ENCODE data around the gene CLTCL1. TPM values are rescaled to one million over a fixed set of nuclear protein-coding genes. Genes with fewer than 3 reads are reported as not detected.
"Not testable (repeated sequence)": the region's sequence is repeated elsewhere in the genome, so short reads cannot be mapped to it uniquely, and the experiment has no call there.

The CLTCL1 gene
- total RNA-seq, 1 experiment from 2014 or later: 7.5 TPM

- DNase-seq: no peak
Observed at GRCh38 chr22:19307872-19308271, 16.4 kb upstream of the CLTCL1 start.

DNA sequence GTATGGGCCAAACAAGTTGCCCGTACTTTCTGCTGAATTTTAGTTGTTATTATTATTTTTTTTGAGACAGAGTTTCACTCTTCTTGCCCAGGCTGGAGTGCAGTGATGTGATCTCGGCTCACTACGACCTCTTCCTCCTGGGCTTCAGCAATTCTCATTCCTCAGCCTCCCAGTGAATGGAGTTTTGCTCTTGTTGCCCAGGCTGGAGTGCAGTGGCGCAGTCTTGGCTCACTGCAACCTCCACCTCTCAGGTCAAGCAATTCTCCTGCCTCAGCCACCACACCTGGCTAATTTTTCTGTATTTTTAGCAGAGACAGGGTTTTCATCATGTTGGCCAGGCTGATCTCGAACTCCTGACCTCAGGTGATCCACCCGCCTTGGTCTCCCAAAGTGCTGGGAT, 15.0 kb upstream of the CLTCL1 start:
- DNase-seq; H3K4me1 ChIP-seq; H3K36me3 ChIP-seq; H3K9me3 ChIP-seq (replicated peaks); H3K27me3 ChIP-seq; H3K4me3 ChIP-seq; H3K27ac ChIP-seq: not testable (repeated sequence)

More at GRCh38 chr22:19307872-19308271, 16.4 kb upstream of the CLTCL1 start:
- Histone ChIP-seq H3K36me3 (no peaks in the 10 kb centered on the region), H3K27me3 (no peaks in the 10 kb centered on the region), H3K4me1 (no peaks in the 10 kb centered on the region), H3K4me3 (no peak overlapping the region), H3K9me3 (replicated peaks) (no peaks in the 10 kb centered on the region; the same call in 1 of the 2 replicates), H3K27ac (no peak overlapping the region)

DNA sequence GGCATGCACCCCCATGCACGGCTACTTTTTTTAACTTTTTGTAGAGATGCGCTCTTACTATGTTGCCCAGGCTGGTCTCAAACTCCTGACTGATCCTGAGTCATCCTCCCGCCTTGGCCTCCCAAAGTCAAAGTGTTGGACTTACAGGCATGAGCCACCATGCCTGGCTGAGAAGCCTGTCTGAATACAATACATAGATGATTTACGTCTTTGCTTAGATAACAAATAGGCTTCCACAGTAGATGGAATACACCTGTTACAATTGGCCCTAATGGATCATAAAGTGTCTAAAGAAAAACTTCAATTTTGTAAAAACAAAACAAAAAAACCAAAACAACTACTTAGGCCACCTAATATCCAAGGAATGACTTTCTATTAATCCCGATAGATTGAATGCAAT, 13.0 kb upstream of the CLTCL1 start:
- H3K36me3 ChIP-seq: no peaks in the 10 kb centered on the region
- H3K27me3 ChIP-seq: no peaks in the 10 kb centered on the region
- no peaks in the 10 kb centered on the region for H3K4me1 ChIP-seq
- H3K9me3 ChIP-seq (replicated peaks): no peaks in the 10 kb centered on the region; the same call in 1 of the 2 replicates
- no peak for DNase-seq
- no peak overlapping the region for H3K4me3 ChIP-seq
- H3K27ac ChIP-seq: no peak overlapping the region

DNA sequence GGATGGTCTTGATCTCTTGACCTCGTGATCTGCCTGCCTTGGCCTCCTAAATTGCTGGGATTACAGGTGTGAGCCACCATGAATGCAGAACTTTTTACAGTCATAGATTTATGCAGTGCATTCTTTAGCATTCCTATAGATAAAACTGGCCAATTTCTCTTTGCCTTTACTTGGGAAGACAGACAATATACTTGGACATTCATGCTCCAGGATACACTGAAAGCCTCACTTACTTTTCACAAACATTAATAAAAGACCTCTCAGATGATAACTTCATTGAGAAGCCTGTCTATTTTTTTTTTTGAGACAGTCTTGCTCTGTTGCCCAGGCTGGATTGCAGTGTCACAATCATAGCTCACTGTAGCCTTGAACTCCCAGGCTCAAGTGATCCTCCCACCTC, 12.3 kb upstream of the CLTCL1 start:
- Histone ChIP-seq H3K27me3 (no peaks in the 10 kb centered on the region), H3K9me3 (replicated peaks) (no peaks in the 10 kb centered on the region; the same call in 1 of the 2 replicates), H3K36me3 (no peaks in the 10 kb centered on the region), H3K27ac (no peak overlapping the region), H3K4me1 (no peaks in the 10 kb centered on the region), H3K4me3 (no peak overlapping the region)
- DNase-seq: no peak

GRCh38 chr22:19295733-19296132, 4.2 kb upstream of the CLTCL1 start:
- H3K36me3 ChIP-seq: no peaks in the 10 kb centered on the region
- no peak overlapping the region for H3K4me3 ChIP-seq
- DNase-seq: no peak
- no peaks in the 10 kb centered on the region for H3K27me3 ChIP-seq
- no peaks in the 10 kb centered on the region for H3K9me3 ChIP-seq (replicated peaks)
- no peak overlapping the region for H3K27ac ChIP-seq
- peaks cover 12% of the 10 kb centered on the region; the same call in 1 of the 2 replicates for H3K4me1 ChIP-seq

DNA sequence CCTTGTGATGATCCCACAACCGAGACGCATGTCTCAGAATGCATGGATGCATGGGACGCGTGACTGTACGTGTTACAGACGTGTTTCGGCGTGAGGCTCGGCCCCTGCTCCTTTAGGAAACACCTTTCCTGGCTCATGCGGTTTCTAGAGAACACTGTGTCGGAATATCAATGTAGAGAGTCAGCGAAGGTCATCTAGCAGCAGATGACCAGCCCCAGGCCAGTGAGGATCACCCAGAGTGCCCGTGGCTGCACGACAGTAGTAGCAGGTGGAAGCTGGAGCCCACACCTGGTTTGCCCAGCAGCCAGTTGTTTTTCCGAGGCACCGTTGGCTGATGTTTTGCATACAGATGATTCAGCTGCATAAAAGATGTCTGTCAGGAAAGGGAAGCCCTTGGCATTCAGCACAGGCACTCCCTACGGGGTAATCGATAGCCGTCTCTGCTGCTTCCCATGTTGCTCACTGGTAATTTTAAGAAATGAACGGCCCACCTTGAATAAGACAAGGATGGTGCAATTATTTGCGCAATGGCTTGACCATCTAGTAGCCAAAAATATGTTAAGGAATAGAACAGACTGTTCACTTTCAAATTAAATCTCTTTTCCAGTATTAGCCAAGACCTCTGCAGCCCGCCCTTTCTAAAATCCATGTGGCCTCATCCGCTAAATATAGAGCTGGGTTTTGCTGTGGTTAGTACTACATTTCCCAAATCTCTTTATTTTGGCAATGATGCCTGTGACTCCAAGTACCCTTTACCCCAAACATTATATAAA, 1.1 kb upstream of the CLTCL1 start:
- no peak for DNase-seq
- Histone ChIP-seq H3K4me3 (peak overlapping the region; percentile 98), H3K27ac (no peak overlapping the region), H3K36me3 (no peaks in the 10 kb centered on the region), H3K27me3 (no peaks in the 10 kb centered on the region), H3K4me1 (peaks cover 35% of the 10 kb centered on the region), H3K9me3 (replicated peaks) (no peaks in the 10 kb centered on the region)

- peak overlapping the region; percentile 22; the same call in 1 of the 2 replicates for H3K27ac ChIP-seq
- H3K4me1 ChIP-seq: peaks cover 49% of the 10 kb centered on the region
- H3K27me3 ChIP-seq: no peaks in the 10 kb centered on the region
- no peaks in the 10 kb centered on the region for H3K36me3 ChIP-seq
- peak; percentile 61 to 64 for DNase-seq
- no peaks in the 10 kb centered on the region for H3K9me3 ChIP-seq (replicated peaks)
- H3K4me3 ChIP-seq: peak overlapping the region; percentile 98
Observed at GRCh38 chr22:19291218-19291579, 320 bp downstream of the CLTCL1 start.

GRCh38 chr22:19290400-19291217, 910 bp downstream of the CLTCL1 start:
- no peaks in the 10 kb centered on the region for H3K27me3 ChIP-seq
- peaks cover 51% of the 10 kb centered on the region for H3K4me1 ChIP-seq
- H3K27ac ChIP-seq: peak overlapping the region; percentile 22; the same call in 1 of the 2 replicates
- H3K4me3 ChIP-seq: peak overlapping the region; percentile 98
- DNase-seq: peak; percentile 27 to 46
- no peaks in the 10 kb centered on the region for H3K9me3 ChIP-seq (replicated peaks)
- no peaks in the 10 kb centered on the region for H3K36me3 ChIP-seq

GRCh38 chr22:19289475-19290161, 1.9 kb downstream of the CLTCL1 start:
- peaks cover 51% of the 10 kb centered on the region for H3K4me1 ChIP-seq
- H3K4me3 ChIP-seq: no peak overlapping the region; the same call in 1 of the 2 replicates
- no peaks in the 10 kb centered on the region for H3K27me3 ChIP-seq
- 0 out of 2 replicates have a peak overlapping the region, but pooled peaks have one; percentile 11 for H3K27ac ChIP-seq
- H3K36me3 ChIP-seq: no peaks in the 10 kb centered on the region
- H3K9me3 ChIP-seq (replicated peaks): no peaks in the 10 kb centered on the region
- DNase-seq: peak; percentile 51 to 52

DNA sequence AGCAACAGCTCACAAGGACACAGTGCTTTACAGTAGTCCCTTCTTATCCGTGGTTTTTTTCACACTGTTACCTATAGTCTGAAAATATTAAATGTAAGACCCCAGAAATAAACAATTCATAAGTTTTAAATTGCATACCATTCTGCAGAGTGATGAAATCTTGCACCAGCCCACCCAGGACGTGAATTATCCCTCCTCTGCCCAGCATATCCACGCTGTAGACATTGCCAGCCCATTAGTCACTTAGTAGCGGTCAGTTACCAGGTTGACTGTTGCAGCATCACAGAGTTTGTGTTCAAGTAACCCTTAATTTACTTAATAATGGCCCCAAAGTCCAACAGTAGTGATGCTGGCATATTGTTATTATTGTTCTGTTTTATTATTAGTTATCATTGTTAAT, 3.6 kb downstream of the CLTCL1 start:
- H3K27ac ChIP-seq: peak overlapping the region; percentile 84
- peak; percentile 52 to 57 for DNase-seq
- H3K36me3 ChIP-seq: no peaks in the 10 kb centered on the region
- H3K4me1 ChIP-seq: peaks cover 47% of the 10 kb centered on the region
- no peaks in the 10 kb centered on the region for H3K27me3 ChIP-seq
- H3K9me3 ChIP-seq (replicated peaks): no peaks in the 10 kb centered on the region
- H3K4me3 ChIP-seq: no peak overlapping the region

DNA sequence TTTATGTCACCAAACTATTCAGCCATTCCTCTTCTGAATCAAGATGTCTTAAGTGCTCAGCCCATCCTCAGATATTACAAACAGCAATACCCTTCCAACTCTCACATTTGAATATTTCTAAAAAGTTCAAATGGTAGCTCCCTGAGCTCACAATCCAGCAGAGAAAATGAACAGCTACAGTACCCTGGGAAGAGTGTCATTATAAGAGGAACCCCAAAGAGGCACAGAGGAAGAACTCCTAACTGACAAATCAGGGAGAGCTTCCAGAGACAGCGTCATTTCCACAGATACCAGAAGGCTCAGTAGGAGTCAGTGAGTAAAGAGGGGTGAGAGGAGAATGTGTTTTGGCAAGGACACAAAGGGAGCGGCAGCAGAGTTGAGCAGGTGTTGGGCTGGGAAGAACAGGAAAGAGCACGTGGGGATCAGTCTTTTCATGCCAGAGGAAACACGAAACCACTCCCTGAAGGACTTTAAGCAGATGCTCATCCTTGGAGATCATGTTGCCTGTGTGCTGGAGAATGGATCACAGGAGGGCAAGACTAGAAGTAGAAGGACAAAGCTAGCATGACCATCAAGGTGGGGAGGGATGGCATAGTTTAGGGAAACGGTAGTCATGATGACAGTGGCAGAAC, 4.3 kb downstream of the CLTCL1 start:
- Histone ChIP-seq H3K4me1 (peaks cover 40% of the 10 kb centered on the region), H3K27ac (peak overlapping the region; percentile 84), H3K9me3 (replicated peaks) (no peaks in the 10 kb centered on the region), H3K36me3 (no peaks in the 10 kb centered on the region), H3K4me3 (no peak overlapping the region), H3K27me3 (no peaks in the 10 kb centered on the region)
- peak; percentile 86 to 93 for DNase-seq

GRCh38 chr22:19285831-19286230, 5.7 kb downstream of the CLTCL1 start:
- H3K4me1 ChIP-seq: peaks cover 39% of the 10 kb centered on the region
- no peak overlapping the region for H3K27ac ChIP-seq
- H3K4me3 ChIP-seq: no peak overlapping the region
- no peak for DNase-seq
- H3K36me3 ChIP-seq: no peaks in the 10 kb centered on the region
- H3K27me3 ChIP-seq: no peaks in the 10 kb centered on the region
- no peaks in the 10 kb centered on the region for H3K9me3 ChIP-seq (replicated peaks)

- H3K27ac ChIP-seq; H3K27me3 ChIP-seq; H3K9me3 ChIP-seq (replicated peaks); H3K4me3 ChIP-seq; DNase-seq; H3K36me3 ChIP-seq; H3K4me1 ChIP-seq: not testable (repeated sequence)
Observed at GRCh38 chr22:19279143-19279542, 12.4 kb downstream of the CLTCL1 start.

GRCh38 chr22:19277785-19278184, 13.7 kb downstream of the CLTCL1 start:
- Histone ChIP-seq H3K9me3 (replicated peaks) (no peaks in the 10 kb centered on the region), H3K4me3 (no peak overlapping the region)
- no peak for DNase-seq

More at GRCh38 chr22:19277785-19278184, 13.7 kb downstream of the CLTCL1 start:
- Histone ChIP-seq H3K4me1 (no peaks in the 10 kb centered on the region), H3K36me3 (0 out of 2 replicates have a peak, but pooled peaks cover 8% of the 10 kb centered on the region), H3K27me3 (no peaks in the 10 kb centered on the region), H3K27ac (no peak overlapping the region)
